K562 (cell line): ENCODE measurements around the gene ESR2. TPM values are rescaled to one million over a fixed set of nuclear protein-coding genes. Genes with fewer than 3 reads are reported as not detected.

Source experiments
- CBX2 ChIP-seq: fragments of 200-600 bp; sonication (generic); IDR thresholded peaks from one replicate; pipeline ENCODE4 v1.6.1; 2012; ENCODE audit warnings: mild to moderate bottlenecking, low read length, inconsistent platforms; ENCODE audit not compliant: insufficient read depth, poor library complexity, severe bottlenecking
- RREB1 ChIP-seq: fragments of 250-450 bp; sonication (Bioruptor Pico); IDR thresholded peaks from 2 replicates; pipeline ENCODE4 v1.4.0; 2020
- ZMIZ1 ChIP-seq, 2 experiments: fragments of 150-350 bp in 1 of 2; IDR thresholded peaks; 2 replicates each; pipeline ENCODE4 v1.6.1; 2012 to 2016; ENCODE audit warnings: low read depth in 2 of 2, low read length in 2 of 2, mild to moderate bottlenecking in 1 of 2, moderate library complexity in 1 of 2
- polyA plus RNA-seq, 8 experiments: library from polyadenylated mRNA; depleted of rRNA in 4 of 8; stranded (reverse) in 5 of 8; unstranded in 3 of 8; fragments of >200 nt; fragmentation: Nextera tagmentation in 2 of 8; fragmentation: Illumina TruSeq in 1 of 8; extraction: Ambion mirVana in 2 of 8; extraction: Trizol in 1 of 8; gene quantifications; 2 replicates each; pipeline versions ENCODE4 v1.2.1 to v1.2.3, GENCODE V29; 2011 to 2014; ENCODE audit warnings: inconsistent platforms in 1 of 8, missing spikeins in 1 of 8
- total RNA-seq, 7 experiments: library from RNA; depleted of rRNA in 6 of 7; stranded (reverse); fragments of >200 nt in 6 of 7; fragmentation: Illumina TruSeq in 2 of 7; extraction: Trizol in 2 of 7; gene quantifications; 2 replicates each; pipeline versions ENCODE4 v1.2.1 to v1.2.3, GENCODE V29; 2011 to 2021; ENCODE audit warnings: low replicate concordance in 1 of 7

Gene ESR2
- total and polyA plus RNA-seq, 9 of the 15 experiments (the other 6 are each of a cell fraction or from before 2014, with no cell fraction given) = 0.07 to 3.8 (median 2.0) TPM

GRCh38 chr14:64212666-64213065 lies 81.5 kb downstream of the ESR2 start (continued):
- TF ChIP-seq RREB1 (CRISPR knock-in tag) (no peak), CBX2 (no peak), ZMIZ1 (IDR thresholded peaks at IDR 0.05; ENCODE audit: low read depth in 2 of 2, low read length in 2 of 2) (no peak)
- TF ChIP-seq, all 486 proteins: peak for 0
